ENCODE results near the gene PLEK.
A peak's percentile ranks its signal among the peaks of the same experiment; 100 is the strongest.
"Not testable (repeated sequence)": the region's sequence is repeated elsewhere in the genome, so short reads cannot be mapped to it uniquely, and the experiment has no call there.

The PLEK gene

GRCh38 chr2:68365087-68365486 lies at the start of gene PLEK:
Gene PLEK, plus strand, starts transcription at chr2:68365282. Its CDS starts 70 bp downstream, at chr2:68365352.
- DNase-seq (ENCODE audit: low spot score): no peak

GRCh38 chr2:68316111-68316510 lies 49.0 kb upstream of the PLEK start:
- no peak for DNase-seq (ENCODE audit: low spot score)

- DNase-seq (ENCODE audit: low spot score): peak; percentile 10
Observed at GRCh38 chr2:68317971-68318913, 46.8 kb upstream of the PLEK start.

GRCh38 chr2:68318914-68319397 lies 46.1 kb upstream of the PLEK start:
- peak; percentile 12 for DNase-seq (ENCODE audit: low spot score)

GRCh38 chr2:68319398-68320117 lies 45.5 kb upstream of the PLEK start, which contains the start of gene CNRIP1:
Gene CNRIP1, minus strand, starts transcription at chr2:68319949. Its CDS starts 549 bp downstream, at chr2:68319400.
- DNase-seq (ENCODE audit: low spot score): peak; percentile 81

- no peak for DNase-seq (ENCODE audit: low spot score)
Observed at GRCh38 chr2:68320118-68320641, 44.9 kb upstream of the PLEK start.

- no peak for DNase-seq (ENCODE audit: low spot score)
Observed at GRCh38 chr2:68325056-68325455, 40.0 kb upstream of the PLEK start.

- DNase-seq (ENCODE audit: low spot score): no peak
Observed at GRCh38 chr2:68328901-68329300, 36.2 kb upstream of the PLEK start.

GRCh38 chr2:68330691-68331090 lies 34.4 kb upstream of the PLEK start:
- no peak for DNase-seq (ENCODE audit: low spot score)

- DNase-seq (ENCODE audit: low spot score): no peak
Observed at GRCh38 chr2:68333009-68333408, 32.1 kb upstream of the PLEK start.

GRCh38 chr2:68333931-68334330 lies 31.2 kb upstream of the PLEK start:
- no peak for DNase-seq (ENCODE audit: low spot score)

GRCh38 chr2:68336192-68336591 lies 28.9 kb upstream of the PLEK start:
- peak; percentile 24 for DNase-seq (ENCODE audit: low spot score)

- DNase-seq (ENCODE audit: low spot score): no peak
Observed at GRCh38 chr2:68340226-68341061, 24.6 kb upstream of the PLEK start.

- no peak for DNase-seq (ENCODE audit: low spot score)
Observed at GRCh38 chr2:68341062-68341329, 24.1 kb upstream of the PLEK start.

- no peak for DNase-seq (ENCODE audit: low spot score)
Observed at GRCh38 chr2:68341583-68341982, 23.5 kb upstream of the PLEK start.

GRCh38 chr2:68342470-68342869 lies 22.6 kb upstream of the PLEK start:
- no peak for DNase-seq (ENCODE audit: low spot score)

GRCh38 chr2:68344031-68344430 lies 21.1 kb upstream of the PLEK start:
- no peak for DNase-seq (ENCODE audit: low spot score)

GRCh38 chr2:68345129-68345875 lies 19.8 kb upstream of the PLEK start:
- no peak for DNase-seq (ENCODE audit: low spot score)

GRCh38 chr2:68349091-68349490 lies 16.0 kb upstream of the PLEK start:
- not testable (repeated sequence) for DNase-seq (ENCODE audit: low spot score)

- DNase-seq (ENCODE audit: low spot score): no peak
Observed at GRCh38 chr2:68351997-68352396, 13.1 kb upstream of the PLEK start.
